ENCODE measurements around the gene GNG12. TPM values are rescaled to one million over a fixed set of nuclear protein-coding genes. Genes with fewer than 3 reads are reported as not detected.
"Not testable (repeated sequence)": the region's sequence is repeated elsewhere in the genome, so short reads cannot be mapped to it uniquely, and the experiment has no call there.

Gene GNG12
- total RNA-seq, 1 experiment from 2014 or later = 14.3 TPM

GRCh38 chr1:67659229-67659628 is 174.0 kb downstream of the GNG12 start:
- Mint-ChIP-seq H3K27ac (no peak overlapping the region), H3K4me1 (peaks cover 7% of the 10 kb centered on the region in 2 experiments)

GRCh38 chr1:67657152-67657551 is 176.1 kb downstream of the GNG12 start:
- not testable (repeated sequence) for H3K79me2 ChIP-seq (ENCODE audit: insufficient read depth, low read length); H3K4ac ChIP-seq (ENCODE audit: low read depth, low read length); H3K9me3 ChIP-seq (ENCODE audit: control insufficient read depth, low read depth, low read length); H2BK20ac ChIP-seq (ENCODE audit: low read depth, low read length, poor library complexity, severe bottlenecking); H2BK120ac ChIP-seq (ENCODE audit: low read depth, low read length, poor library complexity, severe bottlenecking); H2BK15ac ChIP-seq (ENCODE audit: low read depth, low read length); H2AK5ac ChIP-seq (ENCODE audit: insufficient read length, low read length); H3K56ac ChIP-seq (ENCODE audit: insufficient read length, low read depth, low read length); DNase-seq; H4K5ac ChIP-seq (ENCODE audit: insufficient read length, low read depth, low read length); H3K27ac Mint-ChIP-seq; H2BK5ac ChIP-seq (ENCODE audit: insufficient read length, low read length); H2AFZ ChIP-seq (ENCODE audit: low read length); H3K27me3 ChIP-seq (ENCODE audit: insufficient read depth, low read length); H3K36me3 Mint-ChIP-seq (ENCODE audit: insufficient read depth in 1 of 3, low read depth in 3 of 3); H3T11ph ChIP-seq (ENCODE audit: low read length); H3K14ac ChIP-seq (ENCODE audit: insufficient read depth, low read length); H4K8ac ChIP-seq (replicated peaks; ENCODE audit: insufficient read length, low read depth, low read length); H3K27ac ChIP-seq (ENCODE audit: insufficient read length, low read depth, low read length); H4K91ac ChIP-seq (ENCODE audit: insufficient read length, low read depth, low read length); H4K20me1 ChIP-seq (ENCODE audit: control insufficient read depth, insufficient read depth, insufficient read length); H3K9me3 Mint-ChIP-seq; H3K79me1 ChIP-seq (ENCODE audit: insufficient read depth, low read depth, low read length, poor library complexity, severe bottlenecking); H3K27me3 Mint-ChIP-seq (ENCODE audit: low read depth); H3K9ac ChIP-seq (ENCODE audit: extremely low read depth, insufficient read length, low read length); H3K4me2 ChIP-seq (ENCODE audit: insufficient read depth, insufficient read length, low read length); H3K23me2 ChIP-seq (ENCODE audit: insufficient read length, low read depth, low read length, poor library complexity, severe bottlenecking); H3K23ac ChIP-seq (ENCODE audit: insufficient read length, low read depth, low read length); H3K18ac ChIP-seq (ENCODE audit: insufficient read length, low read depth, low read length); H3K4me1 ChIP-seq (ENCODE audit: insufficient read depth, low read length); H2BK12ac ChIP-seq (ENCODE audit: insufficient read length, low read depth, low read length); H3K4me3 Mint-ChIP-seq
- no CpG with 5 or more reads among the region's 1 CpG for WGBS (ENCODE audit: extremely low coverage, insufficient read length, low lambda C conversion rate)
- H3K4me1 Mint-ChIP-seq = peaks cover 13 to 14% of the 10 kb centered on the region in 2 experiments

More at GRCh38 chr1:67659229-67659628, 174.0 kb downstream of the GNG12 start:
- Histone ChIP-seq H3K23ac (ENCODE audit: insufficient read length, low read depth, low read length) (no peak overlapping the region), H3K27me3 (ENCODE audit: insufficient read depth, low read length) (no peaks in the 10 kb centered on the region), H2BK120ac (ENCODE audit: low read depth, low read length, poor library complexity, severe bottlenecking) (no peak overlapping the region), H3T11ph (ENCODE audit: low read length) (no peak overlapping the region), H3K9me3 (ENCODE audit: control insufficient read depth, low read depth, low read length) (no peaks in the 10 kb centered on the region), H3K18ac (ENCODE audit: insufficient read length, low read depth, low read length) (no peak overlapping the region), H2BK20ac (ENCODE audit: low read depth, low read length, poor library complexity, severe bottlenecking) (no peak overlapping the region), H3K9ac (ENCODE audit: extremely low read depth, insufficient read length, low read length) (no peak overlapping the region), H4K5ac (ENCODE audit: insufficient read length, low read depth, low read length) (no peak overlapping the region), H2AK5ac (ENCODE audit: insufficient read length, low read length) (no peak overlapping the region), H3K4me1 (ENCODE audit: insufficient read depth, low read length) (no peaks in the 10 kb centered on the region; the same call in 1 of the 2 replicates), H2BK5ac (ENCODE audit: insufficient read length, low read length) (no peak overlapping the region), H2AFZ (ENCODE audit: low read length) (no peak overlapping the region), H2BK12ac (ENCODE audit: insufficient read length, low read depth, low read length) (no peak overlapping the region), H4K91ac (ENCODE audit: insufficient read length, low read depth, low read length) (no peak overlapping the region), H3K79me2 (ENCODE audit: insufficient read depth, low read length) (no peaks in the 10 kb centered on the region), H2BK15ac (ENCODE audit: low read depth, low read length) (no peak overlapping the region), H4K8ac (replicated peaks; ENCODE audit: insufficient read length, low read depth, low read length) (no peak overlapping the region), H3K27ac (ENCODE audit: insufficient read length, low read depth, low read length) (no peak overlapping the region), H3K14ac (ENCODE audit: insufficient read depth, low read length) (no peak overlapping the region), H3K4ac (ENCODE audit: low read depth, low read length) (no peak overlapping the region), H4K20me1 (ENCODE audit: control insufficient read depth, insufficient read depth, insufficient read length) (no peaks in the 10 kb centered on the region), H3K79me1 (ENCODE audit: insufficient read depth, low read depth, low read length, poor library complexity, severe bottlenecking) (no peaks in the 10 kb centered on the region), H3K4me2 (ENCODE audit: insufficient read depth, insufficient read length, low read length) (no peak overlapping the region), H3K23me2 (ENCODE audit: insufficient read length, low read depth, low read length, poor library complexity, severe bottlenecking) (no peaks in the 10 kb centered on the region), H3K56ac (ENCODE audit: insufficient read length, low read depth, low read length) (no peak overlapping the region)
- no peaks in the 10 kb centered on the region for H3K27me3 Mint-ChIP-seq (ENCODE audit: low read depth)
- no peaks in the 10 kb centered on the region for H3K36me3 Mint-ChIP-seq (ENCODE audit: insufficient read depth in 1 of 3, low read depth in 3 of 3)
- H3K4me3 Mint-ChIP-seq = no peak overlapping the region
- TF ChIP-seq CTCF (conservative IDR thresholded peaks at IDR 0.05) = no peak
- WGBS (ENCODE audit: extremely low coverage, insufficient read length, low lambda C conversion rate) = no CpG with 5 or more reads among the region's 2 CpGs
- no peak for DNase-seq
- H3K9me3 Mint-ChIP-seq = peaks cover 0 to 2% of the 10 kb centered on the region in 2 experiments; a peak in 1 of 5 replicates

Measured in H9 (cell line).